LNCAP (cell line): ENCODE data around the gene EDIL3.

Experiments used
- TF ChIP-seq, protein P1 (sequence below): fragments of 450-650 bp; IDR thresholded peaks from 2 replicates; pipeline ENCODE4 v1.5.1; 2017; ENCODE audit warnings: mild to moderate bottlenecking

Gene EDIL3

DNA sequence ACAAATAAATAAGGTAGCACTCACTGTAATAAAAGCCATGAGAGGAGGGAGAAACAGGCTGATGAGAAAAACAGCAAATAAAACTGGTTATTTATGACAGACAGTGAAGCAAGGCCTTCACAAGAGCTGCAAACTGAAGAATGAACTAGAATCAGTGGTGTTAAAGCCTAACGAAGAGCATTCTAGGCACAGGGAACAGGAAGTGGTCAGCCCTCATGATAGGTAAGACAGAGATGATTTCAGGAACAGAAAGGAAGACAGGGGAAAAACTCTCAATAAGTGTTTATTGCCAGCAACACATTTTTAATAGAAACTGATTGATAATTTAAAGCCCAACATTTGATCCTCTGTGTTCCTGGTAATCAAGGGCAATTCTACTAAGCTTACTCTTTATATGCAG lies 124.5 kb downstream of the EDIL3 start:
- TF ChIP-seq, protein P1, sequence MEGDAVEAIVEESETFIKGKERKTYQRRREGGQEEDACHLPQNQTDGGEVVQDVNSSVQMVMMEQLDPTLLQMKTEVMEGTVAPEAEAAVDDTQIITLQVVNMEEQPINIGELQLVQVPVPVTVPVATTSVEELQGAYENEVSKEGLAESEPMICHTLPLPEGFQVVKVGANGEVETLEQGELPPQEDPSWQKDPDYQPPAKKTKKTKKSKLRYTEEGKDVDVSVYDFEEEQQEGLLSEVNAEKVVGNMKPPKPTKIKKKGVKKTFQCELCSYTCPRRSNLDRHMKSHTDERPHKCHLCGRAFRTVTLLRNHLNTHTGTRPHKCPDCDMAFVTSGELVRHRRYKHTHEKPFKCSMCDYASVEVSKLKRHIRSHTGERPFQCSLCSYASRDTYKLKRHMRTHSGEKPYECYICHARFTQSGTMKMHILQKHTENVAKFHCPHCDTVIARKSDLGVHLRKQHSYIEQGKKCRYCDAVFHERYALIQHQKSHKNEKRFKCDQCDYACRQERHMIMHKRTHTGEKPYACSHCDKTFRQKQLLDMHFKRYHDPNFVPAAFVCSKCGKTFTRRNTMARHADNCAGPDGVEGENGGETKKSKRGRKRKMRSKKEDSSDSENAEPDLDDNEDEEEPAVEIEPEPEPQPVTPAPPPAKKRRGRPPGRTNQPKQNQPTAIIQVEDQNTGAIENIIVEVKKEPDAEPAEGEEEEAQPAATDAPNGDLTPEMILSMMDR = no peak

DNA sequence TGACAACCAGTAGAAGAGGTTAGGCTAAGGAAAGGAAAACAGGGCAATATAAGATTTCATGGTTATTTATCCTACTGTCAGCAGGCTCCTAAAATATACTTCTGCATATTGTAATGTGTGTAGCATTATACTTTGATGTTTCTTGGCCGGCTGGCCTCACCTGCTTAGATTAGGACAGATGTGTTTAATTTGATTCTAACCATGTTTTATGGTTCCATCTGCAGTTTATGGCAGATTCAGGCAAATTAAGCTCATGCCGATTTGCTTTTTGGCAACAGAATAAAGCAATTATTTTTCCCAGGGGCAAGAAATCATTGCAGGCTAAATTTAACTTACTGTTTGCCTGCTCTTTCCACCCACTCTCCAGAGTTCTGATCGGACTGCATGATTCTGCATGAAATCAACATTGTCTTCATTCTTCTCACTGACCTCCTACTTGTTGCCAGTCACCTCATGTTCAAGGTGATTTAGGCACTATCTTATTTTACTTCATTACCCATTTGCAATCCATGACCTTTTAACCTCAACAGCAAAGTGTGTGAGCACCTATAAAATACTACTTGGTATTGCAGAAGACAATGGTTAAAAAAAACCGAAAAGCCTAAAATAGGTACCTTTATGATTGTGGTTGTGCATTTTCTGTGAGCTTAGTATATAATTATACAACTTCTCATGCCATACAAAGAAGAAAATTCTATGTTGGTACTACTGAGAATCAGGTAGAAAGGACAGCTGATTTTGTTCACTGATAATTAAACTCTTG lies 125.2 kb downstream of the EDIL3 start:
- TF ChIP-seq, protein P1 = no peak

DNA sequence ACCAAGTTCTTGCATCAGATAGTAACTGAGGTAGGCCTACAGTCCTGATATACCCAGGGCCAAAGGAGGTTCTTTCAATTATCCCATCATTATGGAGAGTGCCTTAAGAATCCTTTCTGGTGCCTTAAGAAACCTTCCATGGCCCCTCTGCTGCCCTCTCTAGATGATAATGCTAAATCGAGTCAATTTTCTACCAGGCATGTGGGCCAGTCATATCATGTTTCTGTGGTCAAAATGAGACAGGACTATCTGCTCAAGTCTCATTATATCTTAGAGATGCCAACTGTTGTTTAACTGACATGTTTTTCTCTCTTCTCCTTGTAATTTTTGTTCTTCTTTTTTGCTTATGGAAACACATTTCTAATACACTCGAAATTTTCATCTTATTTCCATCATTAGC lies 127.6 kb downstream of the EDIL3 start:
- TF ChIP-seq, protein P1 = no peak

DNA sequence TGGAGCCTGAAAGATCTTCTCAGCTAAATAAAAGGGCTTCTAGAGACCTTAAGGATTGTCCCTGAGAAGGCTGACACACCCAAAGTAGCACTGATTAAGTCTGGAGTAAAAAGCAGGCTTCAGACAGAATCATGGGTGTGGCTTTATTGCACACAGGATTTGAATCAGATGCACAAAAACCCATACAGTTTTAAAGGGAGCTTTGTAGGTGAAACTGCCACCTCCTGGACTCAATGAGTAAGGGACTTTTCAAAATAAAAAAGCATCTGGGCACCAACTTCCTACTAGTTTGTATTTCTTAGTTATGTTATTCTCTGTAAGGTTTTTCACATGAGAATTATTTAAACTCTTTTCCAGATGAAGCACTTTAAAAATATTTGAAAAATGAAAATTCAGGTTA lies 129.4 kb downstream of the EDIL3 start:
- TF ChIP-seq, protein P1 = peak; percentile 20; the same call in 1 of the 2 replicates

DNA sequence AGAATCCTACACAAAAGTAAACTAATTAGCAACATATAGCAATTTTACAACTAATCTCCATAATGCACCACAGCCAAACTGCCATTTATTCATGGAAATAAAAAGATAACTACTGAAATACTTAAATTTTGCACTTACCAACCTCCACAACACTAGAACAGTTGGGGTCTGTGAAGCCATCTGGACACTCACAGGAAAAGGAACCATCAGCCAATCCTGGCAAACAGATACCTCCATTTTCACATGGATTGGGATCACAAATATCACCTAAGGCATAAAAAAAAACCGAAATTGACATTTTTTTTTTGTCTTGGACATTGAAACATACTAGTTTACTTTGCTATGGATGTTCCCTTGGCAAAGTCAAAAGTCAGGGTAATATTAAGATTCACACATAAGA lies 130.7 kb downstream of the EDIL3 start:
- TF ChIP-seq, protein P1 = no peak

DNA sequence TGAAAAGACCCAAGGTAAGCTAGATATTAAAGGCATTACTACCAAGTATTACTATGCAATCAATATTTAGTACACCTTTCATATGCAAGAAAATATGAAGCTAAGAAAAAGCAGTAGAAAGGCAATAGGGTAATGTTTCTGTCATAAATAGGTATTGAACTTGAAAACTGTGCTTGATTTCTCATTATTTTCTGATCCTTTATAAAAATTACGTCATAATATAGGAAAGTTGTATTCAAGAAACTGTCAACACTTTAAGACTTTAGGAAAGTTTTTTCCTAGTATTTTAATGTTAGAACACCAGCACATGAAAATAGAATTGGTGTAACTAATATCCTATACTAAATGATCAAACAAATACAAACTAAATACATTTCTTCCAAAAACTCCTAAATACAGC lies 133.2 kb downstream of the EDIL3 start:
- TF ChIP-seq, protein P1 = no peak

DNA sequence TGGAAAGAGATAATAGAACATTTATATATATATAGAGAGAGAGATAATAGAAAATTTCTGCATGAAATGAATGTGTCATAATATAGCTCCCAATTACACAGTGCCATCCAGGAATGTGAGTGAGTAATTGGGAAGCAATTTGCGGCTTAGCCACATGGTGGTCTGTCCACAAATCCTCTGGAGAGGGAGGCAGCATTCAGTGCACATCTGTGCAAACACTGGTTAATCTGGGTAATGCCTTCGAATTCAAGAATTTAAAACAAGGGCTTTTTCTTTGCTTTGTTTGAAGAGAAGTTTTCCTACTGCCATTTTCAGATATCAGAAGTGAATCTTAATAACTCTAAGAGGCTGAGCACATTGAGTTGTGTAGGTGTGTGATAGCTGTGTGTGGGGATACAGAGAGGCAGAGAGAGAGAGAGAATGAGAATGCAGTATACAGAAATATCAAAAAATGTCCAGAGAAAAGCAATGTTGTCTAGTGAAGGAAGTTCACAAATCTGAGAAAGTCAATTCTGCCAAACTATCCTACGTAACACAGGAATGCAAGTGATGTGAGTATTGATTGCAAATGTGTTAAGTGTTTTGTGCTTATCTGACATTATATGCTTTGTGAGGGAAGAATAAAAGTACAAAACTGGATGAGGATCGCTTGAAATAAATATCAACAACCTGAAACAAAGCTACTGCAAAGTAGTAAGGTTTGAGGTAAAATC lies 134.6 kb downstream of the EDIL3 start:
- TF ChIP-seq, protein P1 = no peak
